ENCODE data around the gene BUB3. TPM values are rescaled to one million over a fixed set of nuclear protein-coding genes. Genes with fewer than 3 reads are reported as not detected.
"Not testable (repeated sequence)": the region's sequence is repeated elsewhere in the genome, so short reads cannot be mapped to it uniquely, and the experiment has no call there.

The BUB3 gene
- total RNA-seq, 2 donors from 2014 or later: 35.4 to 36.9 TPM

GRCh38 chr10:123166618-123167017 is 12.4 kb downstream of the BUB3 start:
- TF ChIP-seq CTCF (IDR thresholded peaks at IDR 0.05): no peak
- H3K9me3 ChIP-seq: no peaks in the 10 kb centered on the region
- H3K4me1 ChIP-seq: no peaks in the 10 kb centered on the region
- DNase-seq (ENCODE audit: low spot score): no peak
- H3K27ac ChIP-seq: no peak overlapping the region
- H3K27me3 ChIP-seq: no peaks in the 10 kb centered on the region
- H3K36me3 ChIP-seq: peaks cover 44% of the 10 kb centered on the region
- no peak overlapping the region for H3K4me3 ChIP-seq

- Histone ChIP-seq H3K4me3 (no peak overlapping the region), H3K36me3 (peaks cover 15% of the 10 kb centered on the region), H3K4me1 (no peaks in the 10 kb centered on the region), H3K27ac (no peak overlapping the region), H3K9me3 (no peaks in the 10 kb centered on the region), H3K27me3 (no peaks in the 10 kb centered on the region)
- no peak for DNase-seq (ENCODE audit: low spot score)
- TF ChIP-seq CTCF (IDR thresholded peaks at IDR 0.05): no peak
Observed at GRCh38 chr10:123170961-123171360, 16.8 kb downstream of the BUB3 start.

GRCh38 chr10:123171616-123172015 is 17.4 kb downstream of the BUB3 start:
- H3K9me3 ChIP-seq; DNase-seq (ENCODE audit: low spot score); H3K27ac ChIP-seq; H3K4me1 ChIP-seq; H3K27me3 ChIP-seq; H3K4me3 ChIP-seq: not testable (repeated sequence)
- H3K36me3 ChIP-seq: peaks cover 15% of the 10 kb centered on the region

GRCh38 chr10:123175389-123176387 is 21.5 kb downstream of the BUB3 start:
- Histone ChIP-seq H3K27me3 (no peaks in the 10 kb centered on the region), H3K27ac (no peak overlapping the region), H3K9me3 (no peaks in the 10 kb centered on the region), H3K4me3 (no peak overlapping the region), H3K4me1 (no peaks in the 10 kb centered on the region), H3K36me3 (no peaks in the 10 kb centered on the region)
- no peak for TF ChIP-seq CTCF (IDR thresholded peaks at IDR 0.05)
- DNase-seq (ENCODE audit: low spot score): no peak

GRCh38 chr10:123178390-123178789 is 24.2 kb downstream of the BUB3 start:
- H3K36me3 ChIP-seq; H3K4me3 ChIP-seq; H3K27ac ChIP-seq; H3K4me1 ChIP-seq; DNase-seq (ENCODE audit: low spot score); H3K27me3 ChIP-seq; H3K9me3 ChIP-seq: not testable (repeated sequence)

- Histone ChIP-seq H3K4me3 (no peak overlapping the region), H3K27me3 (no peaks in the 10 kb centered on the region), H3K9me3 (peaks cover 0 to 18% of the 10 kb centered on the region in 2 donors), H3K36me3 (no peaks in the 10 kb centered on the region), H3K4me1 (no peaks in the 10 kb centered on the region), H3K27ac (no peak overlapping the region)
- DNase-seq (ENCODE audit: low spot score): no peak
- no peak for TF ChIP-seq CTCF (IDR thresholded peaks at IDR 0.05)
Observed at GRCh38 chr10:123180101-123181090, 26.2 kb downstream of the BUB3 start.
